ENCODE data around the gene CTDSPL.

GRCh38 chr3:37992271-37993066 is 130.8 kb downstream of the CTDSPL start:
- no peak for TF ChIP-seq CTCF (IDR thresholded peaks at IDR 0.05)
- no peak for TF ChIP-seq POLR2AphosphoS5 (IDR thresholded peaks at IDR 0.05; ENCODE audit: low read depth, low read length)
- TF ChIP-seq SIN3A (IDR thresholded peaks at IDR 0.05; ENCODE audit: borderline replicate concordance, insufficient read depth, low read depth, low read length): no peak
- no peak for TF ChIP-seq TCF7L2 (IDR thresholded peaks at IDR 0.05; ENCODE audit: low read depth, low read length)
- TF ChIP-seq REST (IDR thresholded peaks at IDR 0.05; ENCODE audit: insufficient read depth in 1 of 2, low read depth in 2 of 2, low read length in 1 of 2): no peak
